ENCODE results near the gene MTUS2.

Gene MTUS2

DNA sequence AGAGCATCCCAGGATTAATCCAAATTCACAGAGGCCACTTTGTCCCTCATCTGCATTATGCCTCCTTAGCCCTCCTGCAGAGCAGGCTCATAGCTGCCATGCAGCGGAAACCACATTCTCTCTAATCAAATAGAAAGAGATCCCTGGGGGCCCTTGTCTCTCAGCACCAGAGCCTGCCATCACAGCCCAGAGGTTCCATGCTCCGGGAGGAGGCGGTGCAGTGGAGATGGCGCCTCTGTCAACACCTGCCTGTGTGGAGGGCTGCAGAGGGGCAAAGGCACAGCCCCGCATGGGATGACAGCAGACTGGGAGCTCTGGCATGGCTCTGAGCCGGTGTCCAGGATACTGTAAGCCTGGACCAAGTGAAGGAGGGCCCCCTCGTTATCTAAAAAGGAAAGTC is 664.1 kb downstream of the MTUS2 start:
- H3K27me3 ChIP-seq (replicated peaks; ENCODE audit: insufficient read depth, low read length): no peaks in the 10 kb centered on the region
- DNase-seq: no peak
- H3K9me3 ChIP-seq (replicated peaks; ENCODE audit: insufficient read depth, low read length): no peaks in the 10 kb centered on the region

DNA sequence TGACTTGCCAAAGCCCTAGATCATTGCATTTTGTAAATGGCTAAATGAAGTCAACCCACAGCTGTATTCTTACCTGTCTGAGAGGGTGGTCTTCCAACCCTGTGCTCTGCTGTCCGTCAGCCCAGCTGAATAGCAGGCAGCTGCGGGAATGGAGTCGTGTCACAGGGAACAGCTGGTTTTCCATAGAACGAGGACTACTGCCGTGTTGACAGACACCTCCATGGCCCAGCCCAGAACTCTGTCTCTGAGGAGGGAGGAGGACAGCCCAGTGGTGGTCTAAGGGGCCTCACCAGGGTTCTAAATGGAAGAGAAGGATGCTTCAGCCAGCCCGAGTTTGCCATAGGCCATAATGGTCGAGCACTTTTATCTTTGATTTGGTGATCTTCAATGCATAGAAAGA is 664.7 kb downstream of the MTUS2 start:
- Histone ChIP-seq H3K4me2 (ENCODE audit: low read depth, low read length) (no peak overlapping the region), H3K36me3 (replicated peaks; ENCODE audit: insufficient read depth, low read length) (no peaks in the 10 kb centered on the region), H3K4me3 (ENCODE audit: low read length) (no peak overlapping the region), H3K9me3 (replicated peaks; ENCODE audit: insufficient read depth, low read length) (no peaks in the 10 kb centered on the region), H3K9ac (ENCODE audit: low read length) (no peak overlapping the region), H4K20me1 (ENCODE audit: insufficient read depth, low read length) (no peaks in the 10 kb centered on the region), H2AFZ (ENCODE audit: low read length) (no peak overlapping the region), H3K27me3 (replicated peaks; ENCODE audit: insufficient read depth, low read length) (no peaks in the 10 kb centered on the region), H3K4me1 (ENCODE audit: low read length) (no peaks in the 10 kb centered on the region), H3K27ac (ENCODE audit: low read length) (no peak overlapping the region), H3K79me2 (ENCODE audit: low read length) (no peaks in the 10 kb centered on the region), H3K9me2 (replicated peaks; ENCODE audit: insufficient read depth, low read length) (no peaks in the 10 kb centered on the region), H3F3A (ENCODE audit: insufficient read depth, low read length) (no peaks in the 10 kb centered on the region)
- no peak for TF ChIP-seq EZH2 (optimal IDR thresholded peaks at IDR 0.05; ENCODE audit: low read depth, low read length)
- TF ChIP-seq, protein P1, sequence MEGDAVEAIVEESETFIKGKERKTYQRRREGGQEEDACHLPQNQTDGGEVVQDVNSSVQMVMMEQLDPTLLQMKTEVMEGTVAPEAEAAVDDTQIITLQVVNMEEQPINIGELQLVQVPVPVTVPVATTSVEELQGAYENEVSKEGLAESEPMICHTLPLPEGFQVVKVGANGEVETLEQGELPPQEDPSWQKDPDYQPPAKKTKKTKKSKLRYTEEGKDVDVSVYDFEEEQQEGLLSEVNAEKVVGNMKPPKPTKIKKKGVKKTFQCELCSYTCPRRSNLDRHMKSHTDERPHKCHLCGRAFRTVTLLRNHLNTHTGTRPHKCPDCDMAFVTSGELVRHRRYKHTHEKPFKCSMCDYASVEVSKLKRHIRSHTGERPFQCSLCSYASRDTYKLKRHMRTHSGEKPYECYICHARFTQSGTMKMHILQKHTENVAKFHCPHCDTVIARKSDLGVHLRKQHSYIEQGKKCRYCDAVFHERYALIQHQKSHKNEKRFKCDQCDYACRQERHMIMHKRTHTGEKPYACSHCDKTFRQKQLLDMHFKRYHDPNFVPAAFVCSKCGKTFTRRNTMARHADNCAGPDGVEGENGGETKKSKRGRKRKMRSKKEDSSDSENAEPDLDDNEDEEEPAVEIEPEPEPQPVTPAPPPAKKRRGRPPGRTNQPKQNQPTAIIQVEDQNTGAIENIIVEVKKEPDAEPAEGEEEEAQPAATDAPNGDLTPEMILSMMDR (IDR thresholded peaks at IDR 0.05; ENCODE audit: low read length): no peak
- no peak for TF ChIP-seq EZH2phosphoT487 (IDR thresholded peaks at IDR 0.05; ENCODE audit: low read length)
- DNase-seq: no peak

More for the DNA sequence above, 664.1 kb downstream of the MTUS2 start:
- TF ChIP-seq EZH2 (optimal IDR thresholded peaks at IDR 0.05; ENCODE audit: low read depth, low read length): no peak
- TF ChIP-seq, protein P1 (IDR thresholded peaks at IDR 0.05; ENCODE audit: low read length): no peak
- TF ChIP-seq EZH2phosphoT487 (IDR thresholded peaks at IDR 0.05; ENCODE audit: low read length): no peak
- Histone ChIP-seq H3K4me3 (ENCODE audit: low read length) (no peak overlapping the region), H4K20me1 (ENCODE audit: insufficient read depth, low read length) (no peaks in the 10 kb centered on the region), H3K36me3 (replicated peaks; ENCODE audit: insufficient read depth, low read length) (no peaks in the 10 kb centered on the region), H3K4me1 (ENCODE audit: low read length) (no peaks in the 10 kb centered on the region), H3K79me2 (ENCODE audit: low read length) (no peaks in the 10 kb centered on the region), H3F3A (ENCODE audit: insufficient read depth, low read length) (no peaks in the 10 kb centered on the region), H2AFZ (ENCODE audit: low read length) (no peak overlapping the region), H3K9me2 (replicated peaks; ENCODE audit: insufficient read depth, low read length) (no peaks in the 10 kb centered on the region), H3K4me2 (ENCODE audit: low read depth, low read length) (no peak overlapping the region), H3K27ac (ENCODE audit: low read length) (no peak overlapping the region), H3K9ac (ENCODE audit: low read length) (no peak overlapping the region)

DNA sequence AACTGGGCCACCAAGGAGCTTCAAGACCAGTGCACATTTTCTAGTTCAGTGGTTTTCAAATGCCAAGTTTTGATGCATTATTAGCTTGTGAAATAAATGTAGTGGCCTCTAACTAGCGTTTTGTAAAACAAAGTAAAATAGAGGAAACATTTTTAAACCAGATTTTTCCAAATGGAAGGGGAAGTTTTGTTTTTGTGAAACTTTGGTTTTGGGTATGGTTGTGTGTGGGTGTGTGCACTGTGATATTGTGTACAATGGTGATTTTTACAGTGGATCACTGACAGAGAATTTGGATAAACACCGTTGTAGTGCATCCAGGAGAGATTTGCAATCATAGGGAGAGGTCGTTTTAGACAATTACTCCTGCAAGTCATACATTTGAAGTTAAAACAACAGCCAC is 666.4 kb downstream of the MTUS2 start:
- H3K9me3 ChIP-seq (replicated peaks; ENCODE audit: insufficient read depth, low read length): no peaks in the 10 kb centered on the region
- no peaks in the 10 kb centered on the region for H3K4me1 ChIP-seq (ENCODE audit: low read length)
- no peaks in the 10 kb centered on the region for H3F3A ChIP-seq (ENCODE audit: insufficient read depth, low read length)
- no peaks in the 10 kb centered on the region for H4K20me1 ChIP-seq (ENCODE audit: insufficient read depth, low read length)
- H3K4me3 ChIP-seq (ENCODE audit: low read length): no peak overlapping the region
- H3K9me2 ChIP-seq (replicated peaks; ENCODE audit: insufficient read depth, low read length): no peaks in the 10 kb centered on the region
- no peak overlapping the region for H3K27ac ChIP-seq (ENCODE audit: low read length)
- no peaks in the 10 kb centered on the region for H3K36me3 ChIP-seq (replicated peaks; ENCODE audit: insufficient read depth, low read length)
- no peak overlapping the region for H2AFZ ChIP-seq (ENCODE audit: low read length)
- H3K9ac ChIP-seq (ENCODE audit: low read length): no peak overlapping the region
- H3K4me2 ChIP-seq (ENCODE audit: low read depth, low read length): no peak overlapping the region
- no peaks in the 10 kb centered on the region for H3K27me3 ChIP-seq (replicated peaks; ENCODE audit: insufficient read depth, low read length)
- no peak for DNase-seq
- TF ChIP-seq, protein P1 (IDR thresholded peaks at IDR 0.05; ENCODE audit: low read length): no peak
- no peak for TF ChIP-seq EZH2phosphoT487 (IDR thresholded peaks at IDR 0.05; ENCODE audit: low read length)
- no peak for TF ChIP-seq EZH2 (optimal IDR thresholded peaks at IDR 0.05; ENCODE audit: low read depth, low read length)
- no peaks in the 10 kb centered on the region for H3K79me2 ChIP-seq (ENCODE audit: low read length)

All from MM.1S (cell line).